DMS153 treated with DMSO at 0.1 percent for 48 hours (cell line): ENCODE results near the gene OR51E2.
"Not testable (repeated sequence)": the region's sequence is repeated elsewhere in the genome, so short reads cannot be mapped to it uniquely, and the experiment has no call there.

ENCODE experiments used
- DNase-seq: peaks from one replicate; lab custom pipeline; 2025; ENCODE audit not compliant: unreplicated experiment; lab: John Stamatoyannopoulos, UW

The OR51E2 gene, protein sequence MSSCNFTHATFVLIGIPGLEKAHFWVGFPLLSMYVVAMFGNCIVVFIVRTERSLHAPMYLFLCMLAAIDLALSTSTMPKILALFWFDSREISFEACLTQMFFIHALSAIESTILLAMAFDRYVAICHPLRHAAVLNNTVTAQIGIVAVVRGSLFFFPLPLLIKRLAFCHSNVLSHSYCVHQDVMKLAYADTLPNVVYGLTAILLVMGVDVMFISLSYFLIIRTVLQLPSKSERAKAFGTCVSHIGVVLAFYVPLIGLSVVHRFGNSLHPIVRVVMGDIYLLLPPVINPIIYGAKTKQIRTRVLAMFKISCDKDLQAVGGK

DNA sequence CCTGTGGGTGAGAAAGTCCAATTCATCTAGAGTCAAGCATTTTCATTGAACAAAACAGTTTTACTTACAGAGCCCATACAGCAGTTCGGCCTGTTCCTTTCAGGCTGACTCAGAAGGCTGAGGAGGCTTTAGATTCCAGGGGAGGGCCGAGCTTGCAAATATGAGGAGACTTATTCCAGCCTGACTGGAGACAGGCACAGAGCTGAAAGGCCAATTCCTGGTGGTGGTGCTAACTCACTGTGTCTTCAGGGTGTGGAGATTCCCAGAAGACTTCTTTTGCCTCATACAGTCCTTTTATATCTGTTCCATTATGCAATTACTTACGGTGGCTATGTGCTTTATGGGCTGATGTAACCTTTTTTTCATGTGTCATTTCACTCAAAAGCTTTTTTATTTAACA, at the start of gene OR51E2:
OR51E2 (minus strand) TSS at position 269 of the 400 bp plus-strand sequence. CDS start 15,142 bp downstream, outside the sequence.
- DNase-seq: peak; percentile 60

DNA sequence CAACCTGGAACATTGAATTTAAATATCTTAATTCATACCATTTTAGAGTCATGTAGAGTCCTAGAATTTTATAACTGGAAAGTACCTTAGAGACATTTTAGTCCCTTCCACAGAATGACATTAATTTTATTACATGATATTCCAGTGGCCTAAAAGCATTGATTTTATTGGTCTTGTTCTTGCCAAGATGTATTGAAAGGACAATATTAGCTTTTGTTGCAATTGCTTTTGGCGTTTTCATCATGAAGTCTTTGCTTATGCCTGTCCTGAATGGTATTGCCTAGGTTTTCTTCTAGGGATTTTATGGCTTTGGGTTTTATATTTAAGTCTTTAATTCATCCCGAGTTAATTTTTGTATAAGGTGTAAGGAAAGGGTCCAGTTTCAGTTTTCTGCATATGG, 43.1 kb upstream of the OR51E2 start:
- DNase-seq: no peak

GRCh38 chr11:4727171-4727570, 29.5 kb upstream of the OR51E2 start:
- no peak for DNase-seq

- not testable (repeated sequence) for DNase-seq
Observed at GRCh38 chr11:4722616-4723534, 25.2 kb upstream of the OR51E2 start.

- no peak for DNase-seq
Observed at GRCh38 chr11:4714300-4714699, 16.6 kb upstream of the OR51E2 start.

DNA sequence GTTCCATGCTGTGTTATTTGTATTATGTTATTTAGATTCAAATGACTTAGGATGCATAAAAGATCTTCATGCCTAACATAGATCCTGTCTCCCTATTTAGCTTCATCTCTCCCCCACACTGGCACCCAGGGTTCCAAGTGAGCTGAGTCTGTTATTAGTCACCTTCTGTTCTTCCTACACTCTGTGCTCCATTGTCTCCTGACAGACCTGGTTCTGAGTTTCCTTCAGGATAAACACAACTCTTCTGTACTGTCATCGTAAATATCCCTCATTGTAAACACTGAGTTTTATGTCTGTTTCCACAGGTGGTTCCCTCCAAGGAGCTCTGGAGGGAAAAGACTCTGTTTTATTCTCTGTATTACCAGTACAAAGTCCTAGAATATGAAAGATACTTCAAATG, 15.6 kb upstream of the OR51E2 start:
- no peak for DNase-seq

DNA sequence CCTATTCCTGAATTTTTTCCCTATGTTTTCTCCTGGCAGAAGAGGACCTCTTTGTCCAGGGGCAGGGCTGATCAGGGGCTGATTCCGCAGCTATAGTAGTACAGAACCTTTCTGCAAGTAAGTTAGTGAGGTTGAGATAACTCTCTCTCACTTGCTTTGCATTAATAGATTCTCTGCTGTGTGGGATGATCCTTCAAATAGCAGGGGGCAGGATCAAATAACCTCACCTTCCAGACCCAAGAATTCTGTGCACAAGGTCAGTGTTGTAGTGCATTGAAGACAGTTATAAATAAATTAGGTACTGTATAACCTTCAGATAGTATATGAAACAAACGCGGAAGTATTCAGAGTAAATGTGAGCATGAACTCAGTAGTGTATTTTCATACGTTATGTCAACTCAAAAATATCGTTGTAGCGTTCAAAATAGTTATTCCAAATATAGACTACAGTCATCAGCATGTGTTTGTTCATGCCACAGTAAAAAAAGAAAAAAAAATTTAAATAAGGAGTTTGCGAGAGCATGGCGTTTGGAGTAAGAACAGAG, 7.2 kb upstream of the OR51E2 start:
- peak; percentile 37 for DNase-seq

DNA sequence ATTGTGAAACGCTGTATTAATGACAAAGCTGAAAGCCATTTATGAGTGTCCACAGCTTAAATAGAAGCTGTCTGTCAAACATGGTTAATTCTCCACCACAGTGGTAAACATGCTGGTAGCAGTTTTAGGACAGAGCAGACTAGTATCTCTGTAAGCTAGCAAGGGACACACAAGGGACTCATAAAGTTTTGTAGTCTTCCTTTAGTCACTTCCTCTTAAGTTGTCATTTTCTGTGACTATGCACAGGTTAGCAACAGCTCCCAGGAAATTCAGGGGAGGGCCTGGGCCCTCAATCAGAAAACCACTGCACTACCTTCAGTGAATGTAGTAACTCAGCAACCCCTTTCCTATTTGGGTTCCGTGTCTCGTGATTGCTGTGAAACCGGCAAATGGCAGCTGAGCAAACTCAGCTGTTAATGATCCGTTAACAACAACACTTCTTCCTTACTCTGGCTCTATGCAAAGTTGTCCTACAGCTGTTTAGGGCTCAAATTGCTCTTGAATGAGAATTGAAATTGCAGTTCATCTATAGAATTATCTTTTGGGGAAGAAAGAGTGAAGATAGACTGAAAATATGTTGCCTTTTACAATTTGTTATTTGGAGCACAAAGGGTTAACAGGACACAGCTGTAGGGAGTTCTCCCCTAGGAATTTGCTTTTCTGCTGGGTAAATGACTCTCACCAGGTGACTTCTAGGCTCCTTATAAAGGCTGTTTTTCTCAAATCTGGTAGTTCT, 6.6 kb upstream of the OR51E2 start, which contains the start of gene MMP26:
MMP26 (plus strand) TSS at position 731 of the 736 bp plus-strand sequence.
- peak; percentile 94 for DNase-seq

- DNase-seq: no peak
Observed at GRCh38 chr11:4700436-4700820, 2.8 kb upstream of the OR51E2 start.

- DNase-seq: no peak
Observed at GRCh38 chr11:4699697-4700435, 2.2 kb upstream of the OR51E2 start.

- no peak for DNase-seq
Observed at GRCh38 chr11:4695442-4695841, 2.2 kb downstream of the OR51E2 start.

DNA sequence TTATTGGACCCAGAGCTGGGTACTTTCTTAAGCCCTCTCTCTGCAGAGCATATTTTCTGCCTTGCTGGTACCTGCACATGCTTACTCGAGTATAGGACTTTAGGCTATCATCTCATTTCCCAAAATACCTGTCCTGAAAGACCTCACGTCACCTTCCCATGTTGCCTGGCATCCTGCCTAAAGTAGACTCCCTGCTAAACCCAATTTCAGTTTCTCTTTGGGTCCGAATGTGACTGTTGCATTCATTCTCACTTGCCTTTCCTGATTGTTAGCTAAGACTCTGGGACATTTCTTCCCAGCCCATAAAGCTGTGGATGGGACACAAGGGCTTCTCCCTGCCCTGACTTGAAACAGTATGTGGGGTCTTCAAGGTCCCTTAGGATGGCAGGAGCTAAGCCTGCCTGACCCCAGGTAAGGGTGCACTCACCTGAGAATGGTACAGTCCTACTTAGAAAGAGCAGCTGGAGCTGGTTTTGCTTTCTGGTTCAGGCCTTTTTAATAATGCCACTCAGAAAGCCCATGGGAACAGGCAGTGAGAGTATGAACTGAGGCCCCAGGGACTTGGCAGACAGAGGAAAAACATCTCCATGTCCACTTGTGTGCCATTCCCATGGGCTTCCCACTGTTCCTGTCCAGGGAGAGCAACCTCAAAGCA, 12.9 kb downstream of the OR51E2 start:
- peak; percentile 71 for DNase-seq

GRCh38 chr11:4682623-4683419, 14.8 kb downstream of the OR51E2 start:
- DNase-seq: no peak

DNA sequence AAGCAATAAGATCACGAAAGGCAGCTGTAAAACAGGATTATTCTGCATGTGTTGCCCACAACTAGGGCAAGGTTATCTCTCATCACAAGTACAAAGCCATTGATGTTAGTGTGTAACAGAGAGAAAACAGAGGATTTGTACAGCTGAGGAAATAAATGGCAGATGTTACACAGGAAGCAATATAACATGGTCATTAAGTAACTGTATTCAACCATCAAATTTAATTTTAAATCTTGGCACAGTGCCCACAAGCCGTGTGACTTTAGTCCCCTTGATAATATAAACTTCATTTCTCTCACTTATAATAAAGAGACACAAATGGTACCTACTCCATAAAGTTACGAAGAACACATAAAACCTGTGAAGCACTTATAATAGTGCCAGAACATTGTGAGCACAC, 17.3 kb downstream of the OR51E2 start:
- DNase-seq: peak; percentile 87

DNA sequence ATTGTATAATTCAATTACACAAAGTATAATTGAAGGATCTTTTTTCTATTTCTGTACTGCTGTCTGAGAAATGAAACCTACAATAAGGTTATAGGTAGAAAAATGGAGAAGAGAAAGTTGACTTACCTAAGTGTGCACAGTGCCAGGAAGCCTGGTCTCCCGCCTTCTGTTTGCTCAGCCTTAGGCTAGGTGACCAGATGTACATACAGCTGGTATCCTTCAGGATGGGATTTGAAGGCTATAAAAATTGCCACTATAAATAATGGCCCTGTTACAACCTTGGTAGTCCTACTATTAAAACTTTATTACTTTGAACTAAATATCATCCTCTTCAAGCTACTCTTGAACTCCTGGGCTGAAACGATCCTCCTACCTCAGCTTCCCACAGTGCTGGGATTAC, 19.7 kb downstream of the OR51E2 start:
- peak; percentile 86 for DNase-seq

GRCh38 chr11:4673781-4674180, 23.9 kb downstream of the OR51E2 start:
- DNase-seq: no peak

GRCh38 chr11:4672470-4672869, 25.2 kb downstream of the OR51E2 start:
- no peak for DNase-seq

GRCh38 chr11:4671741-4672140, 25.9 kb downstream of the OR51E2 start:
- no peak for DNase-seq

DNA sequence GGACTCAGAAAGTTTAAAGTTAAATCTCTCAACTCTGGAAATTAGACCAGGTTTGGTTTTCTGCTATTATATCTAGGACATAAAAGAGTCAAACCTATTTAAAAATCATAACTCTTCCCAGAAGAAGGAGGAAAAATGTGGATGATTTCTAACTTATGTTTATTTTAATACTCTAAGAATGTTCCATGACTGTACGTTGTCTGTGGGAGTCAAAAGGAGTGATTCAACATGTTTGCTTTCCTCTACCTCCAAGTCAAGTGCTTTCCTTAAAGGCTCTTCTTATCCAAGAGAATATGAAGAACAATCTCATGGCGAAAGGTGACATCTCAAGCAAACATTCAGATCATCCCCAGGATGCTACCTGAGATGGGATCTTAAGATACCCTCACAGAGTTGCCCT, 32.2 kb downstream of the OR51E2 start:
- DNase-seq: no peak
